GM21515 (cell line): ENCODE data around the gene AKTIP.
A peak's percentile ranks its signal among the peaks of the same experiment; 100 is the strongest.

Source experiments
- ATAC-seq: cut with Tn5 transposase; IDR thresholded peaks from one replicate; pipeline ENCODE4 v1.9.1; 2021; ENCODE audit not compliant: unreplicated experiment

AKTIP gene

GRCh38 chr16:53482123-53482522 is 20.9 kb downstream of the AKTIP start:
- no peak for ATAC-seq

- ATAC-seq = no peak
Measured at GRCh38 chr16:53480394-53480793, 22.6 kb downstream of the AKTIP start.

GRCh38 chr16:53478965-53479364 is 24.0 kb downstream of the AKTIP start:
- ATAC-seq = no peak

- no peak for ATAC-seq
Measured at GRCh38 chr16:53476867-53477266, 26.1 kb downstream of the AKTIP start.

GRCh38 chr16:53465606-53466280 is 37.3 kb downstream of the AKTIP start:
- ATAC-seq = no peak

GRCh38 chr16:53458635-53459034 is 44.4 kb downstream of the AKTIP start:
- ATAC-seq = no peak

- ATAC-seq = peak; percentile 100
Measured at GRCh38 chr16:53457670-53458069, 45.3 kb downstream of the AKTIP start.

GRCh38 chr16:53456625-53457024 is 46.4 kb downstream of the AKTIP start:
- no peak for ATAC-seq

- ATAC-seq = no peak
Measured at GRCh38 chr16:53453928-53454327, 49.1 kb downstream of the AKTIP start.

- ATAC-seq = no peak
Measured at GRCh38 chr16:53449816-53450517, 53.0 kb downstream of the AKTIP start.

GRCh38 chr16:53446090-53446489 is 56.9 kb downstream of the AKTIP start:
- ATAC-seq = no peak

- no peak for ATAC-seq
Measured at GRCh38 chr16:53445534-53445933, 57.5 kb downstream of the AKTIP start.
